H1 (cell line): Measurements from ENCODE around the gene CYP1A1. TPM values are rescaled to one million over a fixed set of nuclear protein-coding genes. Genes with fewer than 3 reads are reported as not detected.

Experiments
- CTCF ChIA-PET: fragments of 300-600 bp; sonication (Branson Sonifier 250); formaldehyde crosslinking; loops from one replicate; lab custom pipeline; 2021; ENCODE audit not compliant: partially characterized antibody; lab: Charles Lee
- POLR2A ChIA-PET: fragments of 300-600 bp; sonication (Branson Sonifier 250); formaldehyde crosslinking; loops from one replicate; lab custom pipeline; 2021; ENCODE audit warnings: inconsistent platforms; ENCODE audit not compliant: partially characterized antibody; lab: Charles Lee
- DNase-seq, 2 experiments: peaks; one replicate each; pipeline versions ENCODE4 v3.0.0 to v3.0.0-alpha.2; 2010 to 2022; ENCODE audit warnings: low spot score in 2 of 2, low read depth in 1 of 2, mixed read lengths in 1 of 2
- FAIRE-seq: peaks from 2 replicates; lab custom pipeline; 2011; peaks lifted over from hg19 to GRCh38; lab: Jason Lieb, UNC
- H2AFZ ChIP-seq: 2 replicates; pipeline ENCODE4 v1.8.1; 2012; ENCODE audit warnings: low read length, inconsistent platforms
- H2AK5ac ChIP-seq: 2 replicates; pipeline ENCODE4 v1.6.1; 2013; ENCODE audit warnings: low read depth, low read length
- H2BK120ac ChIP-seq: replicated peaks from 2 replicates; pipeline ENCODE3; 2013; ENCODE audit warnings: low read depth, low read length, inconsistent platforms
- H2BK12ac ChIP-seq: 2 replicates; pipeline ENCODE4 v1.6.1; 2013; ENCODE audit warnings: low read depth, low read length
- H2BK15ac ChIP-seq: 2 replicates; pipeline ENCODE4 v1.6.1; 2013; ENCODE audit warnings: low read length
- H2BK20ac ChIP-seq: 2 replicates; pipeline ENCODE4 v1.6.1; 2013; ENCODE audit warnings: low read length
- H2BK5ac ChIP-seq: 2 replicates; pipeline ENCODE4 v1.6.1; 2013; ENCODE audit warnings: low read depth, low read length
- H3K14ac ChIP-seq: 2 replicates; pipeline ENCODE4 v1.6.1; 2013; ENCODE audit warnings: inconsistent platforms; ENCODE audit not compliant: insufficient read length
- H3K18ac ChIP-seq: 2 replicates; pipeline ENCODE4 v1.6.1; 2013; ENCODE audit warnings: low read length; ENCODE audit errors: extremely low read depth
- H3K23ac ChIP-seq: 2 replicates; pipeline ENCODE4 v1.6.1; 2013; ENCODE audit warnings: inconsistent platforms; ENCODE audit not compliant: insufficient read length
- H3K23me2 ChIP-seq: 2 replicates; pipeline ENCODE4 v1.6.1; 2013; ENCODE audit warnings: low read depth, low read length
- H3K27ac ChIP-seq: 2 replicates; pipeline ENCODE4 v1.6.1; 2011; ENCODE audit warnings: low read depth, low read length, inconsistent platforms
- H3K27me3 ChIP-seq, 4 experiments: replicated peaks in 1 of 4; 1 replicate in 1 of 4; 2 replicates in 3 of 4; pipeline versions ENCODE4 v1.6.1 to v1.8.1; 2011 to 2013; ENCODE audit warnings: low read length in 3 of 4, mild to moderate bottlenecking in 3 of 4, inconsistent platforms in 2 of 4, mixed read lengths in 2 of 4, moderate library complexity in 1 of 4; ENCODE audit not compliant: control insufficient read depth in 3 of 4, insufficient read depth in 3 of 4; ENCODE audit errors: extremely low read depth in 1 of 4
- H3K36me3 ChIP-seq, 4 experiments: 2 replicates each; pipeline versions ENCODE4 v1.6.1 to v1.8.1; 2011 to 2013; ENCODE audit warnings: mild to moderate bottlenecking in 4 of 4, low read length in 3 of 4, moderate library complexity in 2 of 4, control low read depth in 1 of 4, inconsistent platforms in 1 of 4; ENCODE audit not compliant: insufficient read depth in 4 of 4, control insufficient read depth in 2 of 4
- H3K4ac ChIP-seq: replicated peaks from 2 replicates; pipeline ENCODE3; 2013; ENCODE audit warnings: low read length, low read depth, mixed read lengths, inconsistent platforms; ENCODE audit not compliant: insufficient read length
- H3K4me1 ChIP-seq, 4 experiments: replicated peaks in 1 of 4; 1 replicate in 1 of 4; 2 replicates in 3 of 4; pipeline versions ENCODE4 v1.6.1 to v1.8.1; 2011 to 2013; ENCODE audit warnings: low read length in 3 of 4, inconsistent platforms in 2 of 4, mixed read lengths in 1 of 4; ENCODE audit not compliant: insufficient read depth in 4 of 4, control insufficient read depth in 3 of 4
- H3K4me2 ChIP-seq, 2 experiments: 2 replicates each; pipeline versions ENCODE4 v1.6.1 to v1.8.1; 2011 to 2013; ENCODE audit warnings: low read depth in 2 of 2, low read length in 2 of 2, control low read depth in 1 of 2, inconsistent platforms in 1 of 2, mild to moderate bottlenecking in 1 of 2; ENCODE audit not compliant: insufficient read depth in 1 of 2
- H3K4me3 ChIP-seq, 4 experiments: fragments of 200-600, 300-600 bp in 1 of 4; sonication (generic), shearing (Covaris generic), sonication (Bioruptor Twin) in 1 of 4; 2 replicates each; pipeline versions ENCODE4 v1.5.1 to v1.8.1; 2011 to 2016; ENCODE audit warnings: low read length in 4 of 4, low read depth in 3 of 4, control low read depth in 2 of 4, inconsistent platforms in 2 of 4, mild to moderate bottlenecking in 2 of 4, mixed read lengths in 1 of 4, moderate library complexity in 1 of 4; ENCODE audit not compliant: insufficient read depth in 2 of 4; ENCODE audit errors: extremely low read depth in 1 of 4
- H3K56ac ChIP-seq: replicated peaks from 2 replicates; pipeline ENCODE3; 2013; ENCODE audit warnings: low read depth, mild to moderate bottlenecking, mixed read lengths, low read length, inconsistent platforms; ENCODE audit not compliant: insufficient read length
- H3K79me1 ChIP-seq: 2 replicates; pipeline ENCODE4 v1.6.1; 2013; ENCODE audit warnings: low read depth, low read length, control low read depth
- H3K79me2 ChIP-seq, 2 experiments: 2 replicates each; pipeline versions ENCODE4 v1.6.1 to v1.8.1; 2012 to 2013; ENCODE audit warnings: low read length in 2 of 2, mild to moderate bottlenecking in 2 of 2, inconsistent platforms in 1 of 2; ENCODE audit not compliant: insufficient read depth in 2 of 2, control insufficient read depth in 1 of 2
- H3K9ac ChIP-seq, 4 experiments: replicated peaks in 1 of 4; 1 replicate in 1 of 4; 2 replicates in 3 of 4; pipeline versions ENCODE4 v1.6.1 to v1.8.1; 2011 to 2013; ENCODE audit warnings: low read depth in 3 of 4, low read length in 3 of 4, control low read depth in 2 of 4, mild to moderate bottlenecking in 2 of 4, moderate library complexity in 2 of 4, inconsistent platforms in 1 of 4; ENCODE audit errors: extremely low read depth in 1 of 4
- H3K9me3 ChIP-seq, 2 experiments: 2 replicates each; pipeline versions ENCODE4 v1.6.1 to v1.8.1; 2012 to 2013; ENCODE audit warnings: mild to moderate bottlenecking in 2 of 2, moderate library complexity in 2 of 2, control low read depth in 1 of 2, inconsistent platforms in 1 of 2, low read depth in 1 of 2, low read length in 1 of 2, mixed read lengths in 1 of 2; ENCODE audit not compliant: insufficient read depth in 2 of 2
- H4K20me1 ChIP-seq, 2 experiments: replicated peaks in 1 of 2; 2 replicates each; pipeline versions ENCODE3 to v1.8.1; 2011 to 2013; ENCODE audit warnings: inconsistent platforms in 2 of 2, low read length in 2 of 2, mild to moderate bottlenecking in 1 of 2; ENCODE audit not compliant: insufficient read depth in 2 of 2, control insufficient read depth in 1 of 2
- H4K5ac ChIP-seq: 2 replicates; pipeline ENCODE4 v1.6.1; 2013; ENCODE audit warnings: low read length, low read depth, mixed read lengths, inconsistent platforms; ENCODE audit not compliant: insufficient read length
- H4K8ac ChIP-seq: 2 replicates; pipeline ENCODE4 v1.8.0; 2013; ENCODE audit warnings: mild to moderate bottlenecking, moderate library complexity, low read length, inconsistent platforms; ENCODE audit not compliant: insufficient read depth; ENCODE audit errors: extremely low read depth
- H4K91ac ChIP-seq: replicated peaks from 2 replicates; pipeline ENCODE3; 2013; ENCODE audit warnings: low read length, mixed read lengths, inconsistent platforms; ENCODE audit not compliant: insufficient read length
- BACH1 ChIP-seq: IDR thresholded peaks from 2 replicates; pipeline ENCODE4 v1.6.1; 2012; ENCODE audit warnings: low read length, improper control_type of control experiment
- EGR1 ChIP-seq: IDR thresholded peaks from 2 replicates; pipeline ENCODE4 v1.6.1; 2011; ENCODE audit warnings: low read depth, low read length, borderline replicate concordance
- KDM1A ChIP-seq: fragments of 200-600, 300-600 bp; sonication (generic); IDR thresholded peaks from 2 replicates; pipeline ENCODE4 v1.7.1; 2016; ENCODE audit warnings: mild to moderate bottlenecking, low read length, borderline replicate concordance
- POU5F1 ChIP-seq: IDR thresholded peaks from 2 replicates; pipeline ENCODE4 v1.6.1; 2011; ENCODE audit warnings: low read depth, mild to moderate bottlenecking, low read length, moderate library complexity
- RAD21 ChIP-seq, 2 experiments: IDR thresholded peaks in 1 of 2; conservative IDR thresholded peaks in 1 of 2; 2 replicates each; pipeline ENCODE4 v1.6.1; 2011; ENCODE audit warnings: low read depth in 2 of 2, low read length in 2 of 2, improper control_type of control experiment in 1 of 2, inconsistent platforms in 1 of 2, mild to moderate bottlenecking in 1 of 2, moderate library complexity in 1 of 2
- RFX5 ChIP-seq: IDR thresholded peaks from 2 replicates; pipeline ENCODE4 v1.6.1; 2011; ENCODE audit warnings: low read depth, low read length, improper control_type of control experiment, borderline replicate concordance
- SP1 ChIP-seq: IDR thresholded peaks from 2 replicates; pipeline ENCODE4 v1.6.1; 2011; ENCODE audit warnings: low read depth, low read length
- TBP ChIP-seq: IDR thresholded peaks from 2 replicates; pipeline ENCODE4 v1.6.1; 2011; ENCODE audit warnings: low read depth, low read length, improper control_type of control experiment
- TEAD4 ChIP-seq: IDR thresholded peaks from 2 replicates; pipeline ENCODE4 v1.6.1; 2012; ENCODE audit warnings: low read depth, low read length, inconsistent platforms, mixed read lengths
- WGBS, 2 experiments: shearing (Covaris generic) in 1 of 2; methylation state at CpG; one replicate each; pipeline versions ENCODE4 v1.1.6 to v1.1.7; 2013 to 2015; ENCODE audit warnings: low lambda C conversion rate in 2 of 2, mixed read lengths in 2 of 2, inconsistent platforms in 1 of 2, low coverage in 1 of 2, missing lambda C conversion rate in 1 of 2; ENCODE audit not compliant: insufficient replicate concordance in 2 of 2, insufficient coverage in 1 of 2, insufficient read length in 1 of 2; ENCODE audit errors: extremely low coverage in 1 of 2, missing lambda C conversion rate in 1 of 2; 5-methylcytosine and 5-hydroxymethylcytosine counted together
- polyA plus RNA-seq, 7 experiments: library from polyadenylated mRNA; depleted of rRNA in 3 of 7; stranded (reverse) in 5 of 7; unstranded in 2 of 7; fragments of >200 nt in 5 of 7; fragments of 200-250 nt in 2 of 7; gene quantifications; 1 replicate in 5 of 7; 2 replicates in 1 of 7; 4 replicates in 1 of 7; pipeline versions ENCODE4 v1.2.1 to v1.2.3, GENCODE V29; 2011 to 2013; ENCODE audit warnings: missing spikeins in 2 of 7, mixed read lengths in 2 of 7
- total RNA-seq: library from RNA; stranded (reverse); fragmentation: NEBNext Ultra II Directional; extraction: Animal tissue kit (Norgen Biotek cat#: 25700); gene quantifications from 2 replicates; pipeline ENCODE4 v1.2.1, GENCODE V29; 2021

The CYP1A1 gene
- total and polyA plus RNA-seq, 2 of the 8 experiments (the other 6 are each of a cell fraction or from before 2014, with no cell fraction given), result 0.32 to 0.35 TPM

GRCh38 chr15:74723754-74724334 lies 1.5 kb downstream of the CYP1A1 start:
- Histone ChIP-seq H3K27ac (no peak overlapping the region), H4K20me1 (no peaks in the 10 kb centered on the region), H3K36me3 (no peaks in the 10 kb centered on the region), H3K4me1 (peaks cover 0 to 5% (median 0%) of the 10 kb centered on the region in 4 experiments; a peak in 3 of 7 replicates), H2BK12ac (peak overlapping the region; percentile 46; the same call in 1 of the 2 replicates), H4K91ac (no peak overlapping the region), H3K4ac (no peak overlapping the region), H3K9ac (no peak overlapping the region), H2BK5ac (no peak overlapping the region), H3K23me2 (peaks cover 11% of the 10 kb centered on the region; the same call in 1 of the 2 replicates), H4K5ac (no peak overlapping the region), H2AFZ (peak overlapping the region; percentile 65), H2BK120ac (no peak overlapping the region), H3K27me3 (peaks cover 11 to 31% (median 26%) of the 10 kb centered on the region in 4 experiments), H3K4me2 (no peak overlapping the region; a peak in 1 of 4 replicates), H4K8ac (no peak overlapping the region), H2BK15ac (no peak overlapping the region), H3K14ac (no peak overlapping the region), H3K9me3 (no peaks in the 10 kb centered on the region; a peak in 1 of 4 replicates), H3K79me2 (no peaks in the 10 kb centered on the region), H2AK5ac (no peak overlapping the region), H3K23ac (no peak overlapping the region), H3K56ac (no peak overlapping the region), H3K18ac (no peak overlapping the region), H2BK20ac (peak overlapping the region; percentile 87; the same call in 1 of the 2 replicates), H3K4me3 (no peak overlapping the region), H3K79me1 (no peaks in the 10 kb centered on the region)
- peak; percentile 99 for TF ChIP-seq SP1
- no peak for TF ChIP-seq TEAD4
- no peak for TF ChIP-seq TBP
- peak; percentile 73 for TF ChIP-seq EGR1
- TF ChIP-seq RFX5, result peak; percentile 48; the same call in 1 of the 2 replicates
- no peak for TF ChIP-seq KDM1A
- TF ChIP-seq RAD21 (IDR thresholded peaks at IDR 0.05 in 1 of 2, conservative IDR thresholded peaks at IDR 0.05 in 1 of 2; ENCODE audit: low read depth in 2 of 2, low read length in 2 of 2), result no peak
- no peak for TF ChIP-seq POU5F1
- no peak for TF ChIP-seq BACH1
- peak in 1 of 2 experiments; percentile 49 for DNase-seq
- ChIA-PET CTCF (interaction anchor here (0.6 to 4.3 kb wide), 4 partner anchors 46 to 195 kb away, joined by 3 to 39 read pairs (median 8); no protein-coding TSS in a partner anchor), POLR2A (interaction anchor here (0.6 to 5.5 kb wide), 8 partner anchors 19 to 168 kb away, joined by 3 to 46 read pairs (median 4); no protein-coding TSS in a partner anchor)
- peak; percentile 86 for FAIRE-seq
- WGBS, 2 experiments, result 85% methylated on average over 1 of the region's 1 CpG; no CpG with 5 or more reads in 1 of the 2 experiments
